CD14-positive monocyte (primary cell): ENCODE measurements around the gene EEPD1. TPM values are rescaled to one million over a fixed set of nuclear protein-coding genes. Genes with fewer than 3 reads are reported as not detected.

ENCODE experiments used
- DNase-seq, 3 donors: peaks; one replicate each; pipeline ENCODE4 v3.0.0-alpha.2; 2011 to 2022
- H2AFZ ChIP-seq: 2 replicates; pipeline ENCODE4 v1.6.0; 2012; ENCODE audit warnings: mild to moderate bottlenecking, low read depth, low read length, inconsistent platforms; ENCODE audit not compliant: insufficient read depth, poor library complexity, severe bottlenecking
- H3K27ac ChIP-seq, 2 donors: 1 replicate in 1 of 2; 2 replicates in 1 of 2; pipeline ENCODE4 v1.5.1; 2012 to 2013; ENCODE audit warnings: low read length in 2 of 2, control low read depth in 1 of 2, inconsistent platforms in 1 of 2, low read depth in 1 of 2, mild to moderate bottlenecking in 1 of 2
- H3K27me3 ChIP-seq, 2 donors: one replicate each; pipeline versions ENCODE4 v1.6.0 to v1.6.1; 2011 to 2013; ENCODE audit warnings: low read length in 2 of 2; ENCODE audit not compliant: control insufficient read depth in 2 of 2, insufficient read depth in 2 of 2
- H3K36me3 ChIP-seq, 2 donors: replicated peaks in 1 of 2; 1 replicate in 1 of 2; 2 replicates in 1 of 2; pipeline versions ENCODE4 v1.5.1 to v1.6.1; 2012 to 2013; ENCODE audit warnings: low read length in 2 of 2, control low read depth in 1 of 2, inconsistent platforms in 1 of 2, mild to moderate bottlenecking in 1 of 2; ENCODE audit not compliant: insufficient read depth in 2 of 2, control insufficient read depth in 1 of 2
- H3K4me1 ChIP-seq, 2 donors: 1 replicate in 1 of 2; 2 replicates in 1 of 2; pipeline versions ENCODE4 v1.5.1 to v1.6.1; 2012 to 2013; ENCODE audit warnings: low read length in 2 of 2, control low read depth in 1 of 2, inconsistent platforms in 1 of 2, mild to moderate bottlenecking in 1 of 2, moderate library complexity in 1 of 2; ENCODE audit not compliant: insufficient read depth in 2 of 2, control insufficient read depth in 1 of 2
- H3K4me2 ChIP-seq: replicated peaks from 2 replicates; pipeline ENCODE3; 2012; ENCODE audit warnings: low read length, moderate library complexity, mild to moderate bottlenecking; ENCODE audit not compliant: poor library complexity, severe bottlenecking; ENCODE audit errors: extremely low read depth
- H3K4me3 ChIP-seq, 3 experiments: fragments of 200-600 bp in 1 of 3; sonication (generic) in 1 of 3; replicated peaks in 1 of 3; 1 replicate in 2 of 3; 2 replicates in 1 of 3; pipeline ENCODE4 v1.5.1; 2011 to 2013; ENCODE audit warnings: low read length in 3 of 3, mild to moderate bottlenecking in 3 of 3, control low read depth in 2 of 3, low read depth in 2 of 3, inconsistent platforms in 1 of 3, moderate library complexity in 1 of 3
- H3K79me2 ChIP-seq: 2 replicates; pipeline ENCODE4 v1.6.0; 2012; ENCODE audit warnings: mild to moderate bottlenecking, control low read depth, inconsistent platforms, low read length, moderate library complexity; ENCODE audit not compliant: insufficient read depth
- H3K9ac ChIP-seq: 2 replicates; pipeline ENCODE4 v1.6.0; 2017; ENCODE audit warnings: low read length, mild to moderate bottlenecking; ENCODE audit not compliant: insufficient read depth, poor library complexity, severe bottlenecking
- H3K9me3 ChIP-seq, 2 donors: replicated peaks in 1 of 2; 1 replicate in 1 of 2; 2 replicates in 1 of 2; pipeline versions ENCODE4 v1.5.1 to v1.6.1; 2012 to 2013; ENCODE audit warnings: low read length in 2 of 2, control low read depth in 1 of 2; ENCODE audit not compliant: control insufficient read depth in 1 of 2, insufficient read depth in 1 of 2
- H4K20me1 ChIP-seq: 2 replicates; pipeline ENCODE4 v1.6.0; 2012; ENCODE audit warnings: mild to moderate bottlenecking, low read length, control low read depth, moderate library complexity; ENCODE audit not compliant: insufficient read depth
- H3K27ac Mint-ChIP-seq, 7 donors: one replicate each; pipeline ENCODE4 v1.8.0; 2020; ENCODE audit warnings: mild to moderate bottlenecking in 7 of 7, mixed read lengths in 7 of 7, moderate library complexity in 6 of 7, inconsistent platforms in 2 of 7
- H3K27me3 Mint-ChIP-seq, 3 donors: one replicate each; pipeline ENCODE4 v1.8.0; 2021 to 2022; ENCODE audit warnings: low read depth in 3 of 3, mild to moderate bottlenecking in 3 of 3, mixed read lengths in 3 of 3, moderate library complexity in 3 of 3, inconsistent platforms in 1 of 3
- H3K36me3 Mint-ChIP-seq, 2 donors: one replicate each; pipeline ENCODE4 v1.8.0; 2020; ENCODE audit warnings: mixed read lengths in 2 of 2, inconsistent platforms in 1 of 2, mild to moderate bottlenecking in 1 of 2
- H3K4me1 Mint-ChIP-seq: one replicate; pipeline ENCODE4 v1.8.0; 2020; ENCODE audit warnings: mild to moderate bottlenecking, mixed read lengths
- H3K4me3 Mint-ChIP-seq, 2 donors: one replicate each; pipeline ENCODE4 v1.8.0; 2020; ENCODE audit warnings: mild to moderate bottlenecking in 2 of 2, mixed read lengths in 2 of 2, moderate library complexity in 1 of 2
- H3K9me3 Mint-ChIP-seq, 7 donors: one replicate each; pipeline ENCODE4 v1.8.0; 2020 to 2022; ENCODE audit warnings: mixed read lengths in 7 of 7, mild to moderate bottlenecking in 6 of 7, moderate library complexity in 6 of 7, inconsistent platforms in 2 of 7
- CTCF ChIP-seq: fragments of 200-600 bp; IDR thresholded peaks from one replicate; pipeline ENCODE4 v1.8.0; 2022; ENCODE audit warnings: antibody characterized with exemption, mild to moderate bottlenecking
- WGBS: methylation state at CpG from one replicate; pipeline ENCODE4 v1.1.5; 2013; ENCODE audit warnings: missing lambda C conversion rate; ENCODE audit not compliant: insufficient coverage; 5-methylcytosine and 5-hydroxymethylcytosine counted together
- intact Hi-C, 2 donors: fragments of 100-400 bp; cut with micrococcal nuclease; formaldehyde crosslinking; loops; one replicate each; pipeline versions ENCODE4 v1.15.0 to v1.15.1; 2023
- polyA plus RNA-seq, 3 donors: library from polyadenylated mRNA; depleted of rRNA in 1 of 3; unstranded in 2 of 3; stranded (reverse) in 1 of 3; fragments of 300-500 nt in 2 of 3; fragments of >200 nt in 1 of 3; fragmentation: Illumina TruSeq in 2 of 3; gene quantifications; 1 replicate in 2 of 3; 2 replicates in 1 of 3; pipeline ENCODE4 v1.2.3, GENCODE V29; 2012 to 2021

Gene EEPD1
- polyA plus RNA-seq, 3 donors = 8.6 to 14.4 (median 12.6) TPM

- Histone ChIP-seq H3K9me3 (no peaks in the 10 kb centered on the region), H3K4me3 (peak overlapping the region in 1 of 3 experiments; percentile 45), H3K27me3 (no peaks in the 10 kb centered on the region), H2AFZ (no peak overlapping the region), H3K27ac (peak overlapping the region; percentile 90 to 93), H3K4me1 (peaks cover 67 to 73% of the 10 kb centered on the region in 2 donors), H3K9ac (peak overlapping the region; percentile 19), H3K36me3 (no peaks in the 10 kb centered on the region), H3K79me2 (peaks cover 14% of the 10 kb centered on the region), H4K20me1 (no peaks in the 10 kb centered on the region), H3K4me2 (peak overlapping the region; percentile 62)
- Mint-ChIP-seq H3K27ac (peak overlapping the region; percentile 98 to 100 (median 99)), H3K27me3 (peaks cover 1 to 2% (median 2%) of the 10 kb centered on the region in 3 donors), H3K4me3 (peak overlapping the region; percentile 32 to 76), H3K36me3 (peaks cover 3 to 19% of the 10 kb centered on the region in 2 donors), H3K9me3 (no peaks in the 10 kb centered on the region), H3K4me1 (peaks cover 82% of the 10 kb centered on the region)
- intact Hi-C loops = loop anchor here in 1 of 2 donors (5.0 kb wide), 2 partner anchors 55 to 70 kb away; no protein-coding TSS in a partner anchor
- peak; percentile 32 to 77 (median 48) for DNase-seq
- no peak for TF ChIP-seq CTCF
- WGBS = 0% methylated on average over 1 of the region's 5 CpGs
These were observed 109.4 kb downstream of the EEPD1 start for GRCh38 chr7:36262309-36263094.

DNA sequence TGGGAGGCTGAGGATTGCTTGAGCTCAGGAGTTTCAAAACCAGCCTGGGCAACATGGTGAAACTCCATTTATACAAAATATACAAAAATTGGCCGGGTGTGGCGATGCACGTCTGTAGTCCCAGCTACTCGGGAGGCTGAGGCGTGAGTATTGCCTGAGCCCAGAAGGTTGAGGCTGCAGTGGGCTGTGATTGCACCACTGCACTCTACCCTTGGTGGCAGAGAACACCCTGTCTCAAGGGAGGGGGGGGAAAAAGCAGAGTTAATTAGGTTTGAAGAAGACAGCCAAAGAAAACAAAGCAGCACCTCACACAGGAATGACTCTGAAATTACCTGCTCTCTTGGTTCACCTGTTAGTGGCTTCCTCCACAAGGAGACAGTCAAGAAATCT is 110.0 kb downstream of the EEPD1 start:
- no peak for DNase-seq
- peaks cover 67 to 75% of the 10 kb centered on the region in 2 donors for H3K4me1 ChIP-seq
- no peak overlapping the region for H2AFZ ChIP-seq
- H3K27me3 ChIP-seq = no peaks in the 10 kb centered on the region
- Mint-ChIP-seq H3K4me1 (peaks cover 81% of the 10 kb centered on the region), H3K4me3 (peak overlapping the region in 1 of 2 donors; percentile 2), H3K36me3 (peaks cover 3 to 20% of the 10 kb centered on the region in 2 donors), H3K27me3 (peaks cover 1 to 2% (median 2%) of the 10 kb centered on the region in 3 donors), H3K9me3 (no peaks in the 10 kb centered on the region), H3K27ac (peak overlapping the region; percentile 98 to 100 (median 99))
- H3K4me3 ChIP-seq = peak overlapping the region in 1 of 3 experiments; percentile 53
- intact Hi-C loops = loop anchor here in 1 of 2 donors (5.0 kb wide), 2 partner anchors 56 to 71 kb away; no protein-coding TSS in a partner anchor
- 0% methylated on average over 2 of the region's 5 CpGs for WGBS
- H3K27ac ChIP-seq = peak overlapping the region; percentile 90 to 93
- H3K79me2 ChIP-seq = peaks cover 14% of the 10 kb centered on the region
- H3K4me2 ChIP-seq = peak overlapping the region; percentile 62
- H4K20me1 ChIP-seq = no peaks in the 10 kb centered on the region
- H3K9ac ChIP-seq = peak overlapping the region; percentile 35
- H3K36me3 ChIP-seq = no peaks in the 10 kb centered on the region
- H3K9me3 ChIP-seq = no peaks in the 10 kb centered on the region
- no peak for TF ChIP-seq CTCF
